Stomach (tissue), 9 donors: ENCODE measurements around the gene COPZ2. TPM values are rescaled to one million over a fixed set of nuclear protein-coding genes. Genes with fewer than 3 reads are reported as not detected.

Source experiments
- DNase-seq, 2 donors: peaks; one replicate each; pipeline versions ENCODE4 v3.0.0 to v3.0.0-alpha.2; 2013 to 2019
- H3K27ac ChIP-seq, 5 donors: fragments of 200-600 bp in 4 of 5; sonication (generic) in 4 of 5; one replicate each; pipeline ENCODE4 v1.5.1; 2013 to 2019; ENCODE audit warnings: mild to moderate bottlenecking in 1 of 5, moderate library complexity in 1 of 5
- H3K27me3 ChIP-seq, 3 donors: fragments of 200-600 bp; sonication (generic); one replicate each; pipeline ENCODE4 v1.5.1; 2017 to 2019; ENCODE audit warnings: mixed run types in 1 of 3
- H3K36me3 ChIP-seq, 4 donors: fragments of 200-600 bp; sonication (generic); 1 replicate in 3 of 4; 2 replicates in 1 of 4; pipeline ENCODE4 v1.5.1; 2016 to 2019
- H3K4me1 ChIP-seq, 4 donors: fragments of 200-600 bp; sonication (generic); one replicate each; pipeline ENCODE4 v1.5.1; 2016 to 2019
- H3K4me3 ChIP-seq, 4 donors: fragments of 200-600 bp; sonication (generic) in 3 of 4; one replicate each; pipeline ENCODE4 v1.5.1; 2016 to 2019; ENCODE audit warnings: mild to moderate bottlenecking in 1 of 4
- H3K9me3 ChIP-seq, 4 donors: fragments of 200-600 bp; sonication (generic); one replicate each; pipeline ENCODE4 v1.5.1; 2016 to 2019
- EP300 ChIP-seq: sonication (generic); formaldehyde crosslinking; IDR thresholded peaks from one replicate; pipeline ENCODE4 v1.6.1; 2017; ENCODE audit warnings: antibody characterized with exemption
- POLR2A ChIP-seq, 4 donors: fragments of 450-650 bp; IDR thresholded peaks; one replicate each; pipeline ENCODE4 v1.6.1; 2016; ENCODE audit warnings: antibody characterized with exemption in 4 of 4, control low read depth in 2 of 4, mild to moderate bottlenecking in 1 of 4, moderate library complexity in 1 of 4
- POLR2AphosphoS5 ChIP-seq, 3 donors: sonication (generic); formaldehyde crosslinking; IDR thresholded peaks; one replicate each; pipeline ENCODE4 v1.6.1; 2016; ENCODE audit warnings: antibody characterized with exemption in 3 of 3
- WGBS, 5 donors: extraction: QIAGEN DNeasy Blood & Tissue Kit in 3 of 5; methylation state at CpG; one replicate each; pipeline versions ENCODE4 v1.1.5 to v1.1.7; 2013 to 2018; 5-methylcytosine and 5-hydroxymethylcytosine counted together
- intact Hi-C: fragments of 100-400 bp; cut with DNase I; formaldehyde crosslinking; loops from one replicate; pipeline ENCODE4 v1.15.1; 2023; ENCODE audit warnings: low total_unique reads
- polyA plus RNA-seq, 3 donors: library from polyadenylated mRNA; stranded (reverse); fragments of 200-250 nt; gene quantifications; one replicate each; pipeline ENCODE4 v1.2.3, GENCODE V29; 2013
- total RNA-seq, 5 donors: library from RNA; depleted of rRNA; stranded (reverse); fragments of >200 nt; gene quantifications; one replicate each; pipeline versions ENCODE4 v1.1.0 to v1.2.3, GENCODE V29; 2014 to 2016
- TF ChIP-seq, protein P1 (sequence below), 7 experiments: fragments of 450-650 bp in 4 of 7; fragments of 200-600 bp in 3 of 7; sonication (generic) in 3 of 7; IDR thresholded peaks; one replicate each; pipeline ENCODE4 v1.5.1; 2016 to 2019; ENCODE audit warnings: antibody characterized with exemption in 7 of 7, control low read depth in 2 of 7, mild to moderate bottlenecking in 1 of 7
- donor health status: healthy with polysubstance abuse.
- donor health status: Bipolar disorder and iron deficiency.
- donor health status: healthy.

COPZ2 gene
- total and polyA plus RNA-seq, 8 donors = 6.8 to 187 (median 17.0) TPM

- intact Hi-C loops = no loop called here
- DNase-seq = no peak
- H3K27me3 ChIP-seq = no peaks in the 10 kb centered on the region
- TF ChIP-seq POLR2A (IDR thresholded peaks at IDR 0.05) (no peak), POLR2AphosphoS5 (IDR thresholded peaks at IDR 0.05) (no peak), EP300 (no peak)
- TF ChIP-seq, protein P1, sequence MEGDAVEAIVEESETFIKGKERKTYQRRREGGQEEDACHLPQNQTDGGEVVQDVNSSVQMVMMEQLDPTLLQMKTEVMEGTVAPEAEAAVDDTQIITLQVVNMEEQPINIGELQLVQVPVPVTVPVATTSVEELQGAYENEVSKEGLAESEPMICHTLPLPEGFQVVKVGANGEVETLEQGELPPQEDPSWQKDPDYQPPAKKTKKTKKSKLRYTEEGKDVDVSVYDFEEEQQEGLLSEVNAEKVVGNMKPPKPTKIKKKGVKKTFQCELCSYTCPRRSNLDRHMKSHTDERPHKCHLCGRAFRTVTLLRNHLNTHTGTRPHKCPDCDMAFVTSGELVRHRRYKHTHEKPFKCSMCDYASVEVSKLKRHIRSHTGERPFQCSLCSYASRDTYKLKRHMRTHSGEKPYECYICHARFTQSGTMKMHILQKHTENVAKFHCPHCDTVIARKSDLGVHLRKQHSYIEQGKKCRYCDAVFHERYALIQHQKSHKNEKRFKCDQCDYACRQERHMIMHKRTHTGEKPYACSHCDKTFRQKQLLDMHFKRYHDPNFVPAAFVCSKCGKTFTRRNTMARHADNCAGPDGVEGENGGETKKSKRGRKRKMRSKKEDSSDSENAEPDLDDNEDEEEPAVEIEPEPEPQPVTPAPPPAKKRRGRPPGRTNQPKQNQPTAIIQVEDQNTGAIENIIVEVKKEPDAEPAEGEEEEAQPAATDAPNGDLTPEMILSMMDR (IDR thresholded peaks at IDR 0.05) = no peak
- H3K36me3 ChIP-seq = peaks cover 68 to 96% (median 89%) of the 10 kb centered on the region in 4 donors
- no peaks in the 10 kb centered on the region for H3K9me3 ChIP-seq
- 82 to 86% (median 85%) methylated on average over 10 to 11 of the region's 11 CpGs for WGBS, 5 donors
- no peak overlapping the region for H3K27ac ChIP-seq
- H3K4me3 ChIP-seq = no peak overlapping the region
- H3K4me1 ChIP-seq = peaks cover 24 to 43% (median 33%) of the 10 kb centered on the region in 4 donors
These were observed 21.0 kb upstream of the COPZ2 start for GRCh38 chr17:48058393-48059124.

DNA sequence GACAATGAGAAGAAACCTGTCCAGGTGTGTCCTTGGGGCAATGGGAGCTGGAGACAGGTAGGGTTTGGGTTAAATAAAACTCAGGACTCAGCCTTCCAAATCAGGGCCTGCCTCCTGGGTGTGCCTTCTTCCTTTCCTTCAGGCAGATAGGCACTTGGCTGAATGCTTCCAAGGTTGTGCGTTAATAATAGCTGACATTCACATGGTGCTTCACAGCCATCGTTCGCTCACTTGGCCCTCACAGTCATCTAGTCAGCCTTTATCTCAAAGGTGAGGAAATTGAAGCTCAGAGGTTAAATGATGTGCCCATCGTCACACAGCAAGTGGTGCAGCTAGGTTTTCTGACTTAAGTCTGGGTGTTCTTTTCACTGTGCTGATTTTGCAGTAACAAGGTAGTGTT is 20.0 kb upstream of the COPZ2 start:
- WGBS, 5 donors = 67 to 85% (median 82%) methylated on average over 4 of the region's 4 CpGs
- intact Hi-C loops = no loop called here
- H3K4me1 ChIP-seq = peaks cover 32 to 50% (median 42%) of the 10 kb centered on the region in 4 donors
- H3K9me3 ChIP-seq = no peaks in the 10 kb centered on the region
- H3K27me3 ChIP-seq = no peaks in the 10 kb centered on the region
- no peak for TF ChIP-seq POLR2AphosphoS5 (IDR thresholded peaks at IDR 0.05)
- no peak for TF ChIP-seq POLR2A (IDR thresholded peaks at IDR 0.05)
- TF ChIP-seq, protein P1 (IDR thresholded peaks at IDR 0.05) = no peak
- no peak for TF ChIP-seq EP300
- DNase-seq = no peak
- no peak overlapping the region for H3K4me3 ChIP-seq
- H3K27ac ChIP-seq = no peak overlapping the region
- peaks cover 63 to 95% (median 83%) of the 10 kb centered on the region in 4 donors for H3K36me3 ChIP-seq

- no peak overlapping the region for H3K4me3 ChIP-seq
- peaks cover 39 to 57% (median 49%) of the 10 kb centered on the region in 4 donors for H3K4me1 ChIP-seq
- TF ChIP-seq EP300 (no peak), POLR2A (IDR thresholded peaks at IDR 0.05) (no peak), POLR2AphosphoS5 (IDR thresholded peaks at IDR 0.05) (no peak)
- TF ChIP-seq, protein P1 (IDR thresholded peaks at IDR 0.05) = no peak
- intact Hi-C loops = no loop called here
- H3K27me3 ChIP-seq = no peaks in the 10 kb centered on the region
- WGBS, 5 donors = 64 to 89% (median 77%) methylated on average over 1 to 2 of the region's 2 CpGs
- H3K9me3 ChIP-seq = no peaks in the 10 kb centered on the region
- peak overlapping the region in 1 of 5 donors; percentile 20 for H3K27ac ChIP-seq
- no peak for DNase-seq
- H3K36me3 ChIP-seq = peaks cover 56 to 94% (median 79%) of the 10 kb centered on the region in 4 donors
These were observed 19.3 kb upstream of the COPZ2 start for GRCh38 chr17:48056879-48057278.

DNA sequence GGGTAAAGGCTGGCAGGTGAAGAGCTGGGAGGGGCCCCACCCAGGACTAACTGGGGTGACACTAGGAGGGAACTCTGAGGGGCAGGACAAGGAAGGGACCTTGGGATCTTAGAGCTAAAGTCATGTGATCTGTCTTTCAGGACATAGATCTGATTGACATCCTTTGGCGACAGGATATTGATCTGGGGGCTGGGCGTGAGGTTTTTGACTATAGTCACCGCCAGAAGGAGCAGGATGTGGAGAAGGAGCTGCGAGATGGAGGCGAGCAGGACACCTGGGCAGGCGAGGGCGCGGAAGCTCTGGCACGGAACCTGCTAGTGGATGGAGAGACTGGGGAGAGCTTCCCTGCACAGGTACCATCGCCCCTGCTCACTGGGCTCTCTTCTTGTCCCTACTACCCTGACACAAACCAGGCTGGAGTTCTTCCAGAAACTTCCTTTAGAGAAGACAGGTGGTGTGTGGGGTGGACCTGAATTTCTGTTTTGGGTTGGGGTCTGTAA is 18.7 kb upstream of the COPZ2 start:
- peaks cover 45 to 63% (median 55%) of the 10 kb centered on the region in 4 donors for H3K4me1 ChIP-seq
- WGBS, 5 donors = 92 to 95% (median 94%) methylated on average over 10 of the region's 10 CpGs
- no peaks in the 10 kb centered on the region for H3K9me3 ChIP-seq
- TF ChIP-seq POLR2AphosphoS5 (IDR thresholded peaks at IDR 0.05) (no peak), EP300 (no peak), POLR2A (IDR thresholded peaks at IDR 0.05) (no peak)
- TF ChIP-seq, protein P1 (IDR thresholded peaks at IDR 0.05) = no peak
- H3K4me3 ChIP-seq = no peak overlapping the region
- peaks cover 54 to 92% (median 77%) of the 10 kb centered on the region in 4 donors for H3K36me3 ChIP-seq
- intact Hi-C loops = no loop called here
- H3K27me3 ChIP-seq = no peaks in the 10 kb centered on the region
- no peak for DNase-seq
- peak overlapping the region in 1 of 5 donors; percentile 20 for H3K27ac ChIP-seq
